Stimulated activated CD4-positive, alpha-beta T cell treated with anti-CD3 and anti-CD28 coated beads, Interleukin-1b, Interleukin-23, amount 100 ng/mL, for 24 hours (primary cell): ENCODE data around the gene MYBPHL.

ENCODE experiments used
- DNase-seq, 4 experiments: peaks; one replicate each; pipeline ENCODE4 v3.0.0-alpha.2; 2020; ENCODE audit warnings: low read depth in 4 of 4, low spot score in 1 of 4

MYBPHL gene, protein sequence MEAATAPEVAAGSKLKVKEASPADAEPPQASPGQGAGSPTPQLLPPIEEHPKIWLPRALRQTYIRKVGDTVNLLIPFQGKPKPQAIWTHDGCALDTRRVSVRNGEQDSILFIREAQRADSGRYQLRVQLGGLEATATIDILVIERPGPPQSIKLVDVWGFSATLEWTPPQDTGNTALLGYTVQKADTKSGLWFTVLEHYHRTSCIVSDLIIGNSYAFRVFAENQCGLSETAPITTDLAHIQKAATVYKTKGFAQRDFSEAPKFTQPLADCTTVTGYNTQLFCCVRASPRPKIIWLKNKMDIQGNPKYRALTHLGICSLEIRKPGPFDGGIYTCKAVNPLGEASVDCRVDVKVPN

DNA sequence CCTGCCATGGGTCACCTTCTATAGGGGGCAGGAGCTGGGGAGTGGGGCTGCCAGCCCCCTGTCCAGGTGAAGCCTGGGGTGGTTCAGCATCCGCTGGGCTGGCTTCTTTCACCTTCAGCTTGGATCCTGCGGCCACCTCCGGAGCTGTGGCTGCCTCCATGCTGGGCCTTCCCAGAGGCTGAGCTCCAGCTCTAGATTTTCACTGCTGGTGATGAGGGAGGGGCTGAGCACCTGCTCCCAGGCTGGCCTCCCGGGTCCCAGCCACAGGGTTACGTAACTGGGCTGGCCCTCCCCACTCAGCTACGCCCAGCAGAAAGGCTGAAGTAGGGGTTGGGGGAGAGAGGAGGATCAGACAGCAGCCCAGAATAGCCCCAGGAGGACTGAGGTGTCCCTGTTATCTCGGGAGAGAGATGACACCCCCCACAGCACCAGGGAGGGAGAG lies at the start of gene MYBPHL:
Gene MYBPHL, minus strand, starts transcription at position 180 of the 442 bp plus-strand sequence. Its CDS starts 20 bp downstream, at position 160.
- no peak for DNase-seq

DNA sequence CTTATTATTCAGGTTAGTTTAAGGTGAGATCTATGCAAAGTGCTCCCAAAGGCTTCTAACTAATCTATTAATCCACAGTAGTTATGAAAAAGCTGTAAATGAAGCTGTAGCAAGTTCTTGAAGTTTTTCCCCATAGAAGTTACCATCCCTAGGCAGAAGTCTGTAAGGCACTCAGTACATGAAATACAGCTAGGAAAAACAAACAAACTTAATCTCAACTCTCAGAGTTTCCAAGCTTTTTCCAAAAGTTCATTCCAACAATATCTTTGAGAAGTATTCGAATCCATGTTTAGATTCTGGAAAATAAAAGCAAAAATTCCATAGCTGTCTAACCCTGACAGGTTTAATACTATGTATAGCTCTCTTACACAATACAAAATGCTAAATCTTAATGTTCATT lies 49.7 kb upstream of the MYBPHL start:
- no peak for DNase-seq

DNA sequence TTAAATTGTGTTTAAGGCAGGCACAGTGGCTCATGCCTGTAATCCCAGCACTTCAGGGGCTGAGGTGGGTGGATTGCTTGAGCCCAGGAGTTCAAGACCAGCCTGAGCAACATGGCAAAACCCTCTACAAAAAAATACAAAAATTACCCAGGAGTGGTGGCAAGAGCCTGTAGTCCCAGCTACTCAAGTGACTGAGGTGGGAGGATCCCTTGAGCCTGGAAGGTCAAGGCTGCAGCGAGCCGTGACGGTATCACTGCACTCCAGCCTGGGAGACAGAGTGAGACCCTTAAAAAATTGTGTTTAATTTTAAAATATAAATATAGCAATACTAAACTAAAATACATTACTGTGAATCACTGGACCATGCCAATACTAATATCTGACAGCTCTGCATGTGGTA lies 48.1 kb upstream of the MYBPHL start:
- DNase-seq = no peak

DNA sequence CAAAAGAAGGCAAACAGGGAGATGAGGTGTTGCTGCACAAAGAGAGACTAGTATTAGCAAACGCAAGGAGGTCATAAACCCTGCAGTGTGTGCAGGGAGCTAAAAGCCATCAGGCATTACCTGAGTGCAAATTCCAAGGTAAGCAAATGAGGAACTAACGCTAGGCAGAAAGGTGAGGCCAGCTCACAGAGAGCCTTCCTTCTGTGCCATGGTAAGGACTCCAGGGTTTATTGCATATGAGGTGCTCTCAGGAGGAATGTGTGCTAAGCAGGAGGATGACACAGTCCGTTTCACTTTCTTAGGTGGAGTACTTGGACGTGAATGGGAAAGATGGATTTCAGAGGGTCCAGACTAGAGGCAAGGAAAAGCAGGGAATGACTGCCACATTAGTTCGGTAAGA lies 44.6 kb upstream of the MYBPHL start:
- no peak for DNase-seq

DNA sequence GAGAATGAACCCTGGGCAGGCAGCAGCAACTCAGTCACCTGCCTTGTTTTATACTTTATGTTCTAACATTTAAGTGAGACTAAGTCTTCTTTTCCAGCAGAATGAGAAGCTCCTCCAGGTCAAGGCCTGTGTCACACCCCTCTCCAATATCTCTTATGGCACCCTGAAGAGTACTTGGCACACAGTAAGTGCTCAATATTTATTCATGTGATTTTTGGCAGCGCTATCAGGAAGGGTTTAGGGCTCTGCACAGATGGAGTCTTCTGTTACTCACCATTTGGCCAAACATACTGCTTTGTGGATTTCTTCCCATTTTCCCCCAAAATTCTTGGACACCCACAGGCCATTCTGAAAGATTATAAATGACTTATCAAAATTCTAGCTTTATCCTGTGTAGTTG lies 43.8 kb upstream of the MYBPHL start:
- DNase-seq = no peak

DNA sequence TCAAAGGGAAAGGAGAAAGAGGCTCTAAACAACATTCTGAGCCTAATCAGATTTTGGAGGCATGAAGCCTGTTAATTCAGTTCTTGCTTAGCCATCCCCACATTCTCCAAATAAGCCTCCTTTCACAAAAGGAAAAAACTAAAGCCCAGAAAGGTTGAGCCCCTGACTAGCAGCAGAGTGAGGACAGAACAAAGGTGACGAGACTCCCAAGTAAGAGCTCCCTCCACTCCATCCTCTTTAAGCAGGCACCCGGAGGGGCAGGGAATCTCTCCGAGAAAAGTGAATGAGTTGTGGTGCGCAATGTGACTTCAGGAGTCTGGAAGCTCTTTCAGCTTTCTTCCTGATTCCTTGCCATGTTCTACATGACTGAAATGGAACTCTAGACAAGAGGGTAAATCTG lies 43.4 kb upstream of the MYBPHL start:
- no peak for DNase-seq

DNA sequence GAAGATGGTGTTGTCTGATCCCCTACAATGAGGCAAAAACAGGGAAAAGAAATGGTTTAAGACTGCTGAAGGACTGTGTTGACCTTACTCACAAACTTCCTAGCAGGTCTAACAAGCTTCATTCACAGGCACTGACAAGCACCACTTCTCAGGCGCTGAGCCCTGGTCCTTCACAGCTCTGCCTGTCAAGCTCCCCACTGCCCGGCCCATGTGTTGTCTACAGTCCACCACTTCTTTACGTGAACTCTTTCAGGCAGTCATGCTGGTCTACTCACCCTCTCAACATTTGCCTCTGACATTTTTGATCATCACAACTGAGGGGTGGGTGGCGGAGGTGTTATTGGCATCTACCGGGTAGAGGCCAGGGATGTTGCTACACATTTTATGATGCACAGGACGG lies 40.7 kb upstream of the MYBPHL start:
- DNase-seq = no peak

DNA sequence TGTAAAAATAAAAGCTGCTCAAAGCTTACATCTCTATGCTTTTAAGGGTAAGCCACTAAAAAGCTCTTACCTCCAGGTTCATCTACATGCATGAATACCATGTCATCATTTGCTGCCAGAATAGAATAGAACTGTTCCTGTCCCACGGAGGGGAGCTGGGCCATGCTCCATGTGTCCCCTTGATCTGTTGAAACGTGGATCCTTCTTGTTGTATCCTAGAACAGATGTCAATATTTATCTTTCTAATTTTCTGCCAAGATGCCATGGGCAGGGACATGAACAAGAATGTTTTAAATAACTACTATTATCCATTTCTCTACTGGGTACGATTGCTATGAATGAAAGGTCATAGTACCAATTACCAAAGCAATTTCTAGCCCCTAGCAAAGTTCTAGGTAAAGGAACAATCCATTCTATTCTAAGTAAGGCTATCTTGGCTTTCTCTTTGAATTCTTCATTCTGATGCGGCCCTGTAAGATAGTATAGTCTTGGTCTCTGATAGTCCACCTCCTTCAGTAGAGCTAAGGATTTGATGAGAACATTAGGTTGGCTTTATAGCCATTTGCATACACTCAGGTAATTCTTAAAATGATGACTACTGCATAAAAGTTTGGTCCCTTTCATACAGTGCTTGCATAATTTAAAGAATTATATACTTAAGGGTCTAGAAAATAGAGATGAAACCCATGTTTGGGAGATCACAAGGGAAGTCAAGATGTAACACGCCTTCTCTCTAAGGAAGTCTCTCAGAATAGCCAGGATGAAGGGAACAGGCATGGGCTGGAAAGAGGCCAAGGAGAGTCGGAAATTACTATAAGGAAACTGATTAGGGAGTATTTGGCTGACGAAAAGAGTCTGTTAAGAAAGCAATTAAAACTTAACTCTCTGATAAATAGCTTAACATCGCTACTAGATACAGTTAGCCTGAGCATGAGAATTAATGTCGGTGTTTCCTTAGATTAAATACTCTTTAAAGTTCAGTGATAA lies 35.4 kb upstream of the MYBPHL start:
- no peak for DNase-seq

DNA sequence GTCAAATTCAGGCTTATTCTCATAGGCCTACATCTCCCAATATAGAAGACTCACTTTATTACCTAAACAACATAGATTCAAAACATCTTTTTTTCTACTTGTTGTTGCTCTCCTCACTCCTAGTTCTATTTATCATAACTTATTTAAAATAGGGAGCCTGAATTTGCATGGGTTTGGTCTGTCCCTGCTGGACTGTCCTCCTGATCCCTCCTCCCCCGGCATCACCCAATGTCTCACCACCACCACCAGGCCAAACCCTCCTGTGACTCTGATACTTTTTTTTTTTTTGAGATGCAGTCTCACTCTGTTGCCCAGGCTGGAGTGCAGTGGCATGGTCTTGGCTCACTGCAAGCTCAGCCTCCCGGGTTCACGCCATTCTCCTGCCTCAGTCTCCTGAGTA lies 31.8 kb upstream of the MYBPHL start:
- DNase-seq = no peak

DNA sequence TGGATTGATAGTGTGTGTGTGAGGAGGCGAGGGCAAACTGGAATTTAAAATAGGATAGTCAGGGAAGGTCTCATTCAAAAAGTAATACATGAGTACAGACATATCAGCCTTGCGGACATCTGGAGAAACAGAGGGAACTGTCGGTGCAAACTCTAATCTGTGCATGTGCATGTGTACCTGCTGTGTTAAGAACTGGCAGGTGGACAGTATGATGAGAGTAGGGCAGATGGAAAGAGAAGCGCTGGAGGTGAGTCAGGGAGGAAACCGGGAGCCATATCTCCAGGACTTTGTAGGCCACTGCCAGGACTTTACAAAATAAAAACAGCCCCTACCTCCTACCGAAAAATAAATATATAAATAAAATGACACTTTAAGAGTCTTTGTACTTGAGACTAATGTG lies 31.3 kb upstream of the MYBPHL start:
- DNase-seq = no peak

DNA sequence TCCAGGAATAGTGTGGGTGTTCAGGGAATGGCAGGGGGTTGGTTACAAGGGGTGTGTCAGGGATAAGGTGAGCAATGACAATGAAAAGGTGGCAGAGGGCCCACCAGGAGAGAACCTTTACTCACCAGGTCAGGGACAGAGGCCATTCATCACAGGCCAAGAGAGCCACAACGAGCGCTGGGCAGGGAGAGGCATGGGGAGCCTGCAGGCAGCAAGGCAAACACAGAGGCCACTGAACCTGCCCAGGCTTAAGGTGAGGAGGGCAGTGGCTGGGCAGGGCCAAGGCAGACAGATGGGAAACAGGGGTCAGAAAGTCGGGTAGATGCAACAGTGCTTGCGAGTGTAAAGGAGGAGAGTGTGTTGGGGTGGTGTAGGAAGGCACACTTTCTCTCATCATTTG lies 28.3 kb upstream of the MYBPHL start:
- no peak for DNase-seq

DNA sequence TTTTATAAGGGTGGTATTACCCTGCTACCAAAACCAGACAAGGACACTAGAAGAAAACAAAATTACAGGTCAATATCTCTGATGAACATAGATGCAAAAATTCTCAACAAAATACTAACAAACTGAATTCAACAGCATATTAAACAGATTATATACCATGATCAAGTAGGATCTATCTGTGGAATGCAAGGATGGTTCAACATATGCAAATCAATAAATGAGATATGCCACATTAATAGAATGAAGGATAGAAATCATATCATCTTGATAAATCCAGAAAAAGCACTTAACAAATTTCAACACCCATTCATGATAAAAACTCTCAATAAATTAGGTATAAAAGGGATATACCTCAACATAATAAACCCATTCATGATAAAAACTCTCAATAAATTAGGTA lies 24.3 kb upstream of the MYBPHL start:
- no peak for DNase-seq

DNA sequence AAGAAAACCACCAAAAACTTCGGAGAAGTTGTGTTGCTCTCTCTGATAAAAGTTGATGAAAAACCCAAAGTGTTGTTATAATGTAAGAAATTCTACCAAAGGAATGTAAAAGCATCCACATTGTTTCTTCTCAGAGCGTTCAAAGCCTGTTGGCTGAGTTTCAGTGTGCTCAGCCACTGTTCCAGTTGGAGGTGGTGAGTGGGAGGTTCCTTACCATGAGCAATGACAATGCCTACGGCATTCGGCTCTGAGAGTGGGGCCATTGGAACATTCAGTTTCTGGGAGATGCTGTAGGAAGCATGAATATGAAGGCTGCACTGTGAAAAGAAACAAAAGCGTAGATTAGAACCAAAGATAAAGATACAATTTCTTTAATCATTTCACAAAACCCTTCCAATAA lies 20.5 kb upstream of the MYBPHL start:
- DNase-seq = no peak

DNA sequence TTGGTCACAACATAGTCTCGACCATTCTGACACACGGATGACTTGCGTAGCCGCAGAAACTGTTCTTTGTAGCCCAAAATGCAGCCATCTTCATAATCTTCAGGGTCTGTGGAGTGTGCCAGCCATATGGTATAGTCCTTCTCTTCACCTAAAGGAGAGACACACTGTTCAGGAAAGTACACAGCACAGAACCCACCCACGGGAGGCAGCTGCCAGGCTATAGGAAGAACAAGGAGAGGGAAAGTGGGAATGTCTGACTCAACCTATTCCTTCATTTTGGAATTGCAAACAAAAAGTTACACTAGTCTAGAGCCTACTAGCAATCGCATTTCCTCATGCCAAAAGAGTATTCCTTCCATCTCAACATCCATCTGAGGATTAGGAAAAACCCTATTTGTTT lies 16.2 kb upstream of the MYBPHL start:
- no peak for DNase-seq

DNA sequence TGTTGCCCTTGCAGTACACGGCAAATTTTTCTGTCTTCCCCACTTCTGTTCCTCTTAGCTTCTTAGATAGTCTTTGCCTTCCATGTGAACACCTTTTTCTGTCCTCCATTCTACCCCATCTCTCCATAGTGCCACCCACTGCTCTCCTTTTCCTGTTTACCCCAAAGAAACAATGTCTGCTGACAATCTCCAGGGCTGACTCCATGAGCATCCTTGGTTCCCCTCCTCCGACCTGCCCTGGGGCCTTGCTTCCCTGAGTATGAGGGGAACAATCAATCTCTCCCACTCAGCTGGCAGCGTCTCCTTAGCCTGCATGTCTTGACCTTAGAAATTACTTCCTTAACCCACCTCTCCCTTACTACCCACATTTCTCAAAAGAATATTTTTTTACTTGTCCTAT lies 12.3 kb upstream of the MYBPHL start:
- DNase-seq = no peak

DNA sequence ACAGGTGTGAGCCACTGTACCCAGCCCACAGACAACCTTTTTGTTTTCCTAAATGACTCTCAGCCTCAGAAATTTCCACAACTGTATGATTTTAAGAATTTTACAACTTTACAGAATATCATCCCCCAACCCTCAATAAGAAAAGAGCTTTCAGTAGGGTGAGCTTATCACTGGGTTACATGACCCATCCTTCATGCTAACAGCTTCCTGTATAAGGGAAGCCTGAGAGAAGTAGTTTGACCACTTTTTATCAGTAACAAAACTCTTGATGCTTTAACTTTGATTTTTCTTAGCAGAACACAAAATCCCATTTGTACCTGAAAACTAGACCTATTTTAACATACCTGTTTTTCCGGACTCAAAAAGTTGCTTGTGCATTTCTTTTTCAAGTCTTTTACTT lies 9.7 kb upstream of the MYBPHL start:
- no peak for DNase-seq

DNA sequence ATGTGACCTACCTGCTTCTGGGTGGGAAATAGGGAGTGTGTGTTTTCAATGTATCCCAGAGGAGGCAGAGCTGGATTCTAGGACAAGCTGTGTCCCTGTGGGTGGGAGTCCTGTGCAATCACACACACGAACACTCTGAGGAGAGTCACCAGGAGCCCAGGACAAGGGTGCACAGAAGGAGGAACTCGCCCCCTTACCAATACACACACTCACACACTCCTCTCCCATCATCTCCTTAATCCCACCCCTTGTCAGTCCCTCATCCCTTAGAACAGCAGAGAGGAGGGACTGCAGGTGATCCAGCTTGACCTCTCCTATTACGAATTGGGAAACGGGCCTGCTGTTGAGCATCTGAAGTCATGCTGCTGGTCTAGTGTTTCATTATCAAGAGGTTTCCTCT lies 8.5 kb upstream of the MYBPHL start:
- DNase-seq = no peak

DNA sequence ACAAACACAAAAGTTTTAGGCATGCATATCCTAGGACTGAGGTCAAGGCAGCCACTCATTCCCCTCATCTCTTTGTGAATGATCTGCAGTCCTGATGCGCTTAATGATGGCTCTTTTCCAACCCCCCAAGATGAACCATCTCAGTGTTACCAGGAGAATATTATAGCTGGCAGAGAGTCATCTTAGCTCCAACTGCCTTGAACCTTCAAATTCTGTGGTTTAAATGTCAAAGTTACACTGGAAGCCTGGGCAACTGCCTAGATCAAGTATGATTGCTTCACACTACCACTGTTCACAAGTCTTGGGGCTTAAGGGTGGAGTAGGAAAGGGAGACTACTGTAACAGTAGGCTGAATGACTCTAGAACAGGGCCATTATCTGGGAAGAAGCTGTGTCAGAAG lies 8.0 kb upstream of the MYBPHL start:
- DNase-seq = no peak

DNA sequence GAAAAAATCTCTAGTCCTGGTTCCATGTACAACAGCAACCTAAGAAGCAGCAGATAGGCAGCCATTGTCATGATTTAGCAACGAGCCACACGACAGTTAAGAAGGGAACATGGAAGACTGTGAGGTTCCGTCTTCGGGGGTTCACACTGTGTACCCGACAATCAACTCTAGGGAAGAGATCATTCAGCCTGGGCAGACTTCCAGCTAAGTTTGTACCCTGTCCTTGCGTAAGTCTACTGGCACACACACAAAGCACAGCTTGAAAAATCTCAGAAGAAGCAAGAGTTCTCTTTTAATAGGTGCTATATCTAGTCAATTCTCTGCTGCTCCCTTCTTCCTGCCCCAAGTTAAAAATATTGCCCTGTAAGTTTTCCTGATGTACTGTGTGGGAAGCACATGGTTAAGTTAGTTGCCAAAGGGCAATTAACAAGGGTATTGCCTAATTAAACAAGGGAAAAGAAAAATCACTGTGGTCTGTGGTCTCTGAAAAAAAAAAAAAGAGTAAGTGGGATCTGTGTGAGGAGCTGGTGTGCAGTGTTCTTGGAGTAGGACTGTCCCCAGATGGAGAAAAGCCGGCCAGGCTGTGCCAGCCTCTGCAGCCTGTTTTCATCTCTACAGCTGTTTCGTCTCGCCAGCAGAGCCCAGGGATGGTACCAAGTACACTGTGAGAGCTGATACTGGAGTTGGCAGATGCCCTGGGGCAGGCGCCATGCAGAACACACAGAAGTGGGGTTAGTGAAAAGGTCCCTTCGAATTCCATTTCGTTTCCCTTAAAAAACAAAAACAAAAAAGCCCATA lies 6.4 kb upstream of the MYBPHL start:
- DNase-seq = no peak

DNA sequence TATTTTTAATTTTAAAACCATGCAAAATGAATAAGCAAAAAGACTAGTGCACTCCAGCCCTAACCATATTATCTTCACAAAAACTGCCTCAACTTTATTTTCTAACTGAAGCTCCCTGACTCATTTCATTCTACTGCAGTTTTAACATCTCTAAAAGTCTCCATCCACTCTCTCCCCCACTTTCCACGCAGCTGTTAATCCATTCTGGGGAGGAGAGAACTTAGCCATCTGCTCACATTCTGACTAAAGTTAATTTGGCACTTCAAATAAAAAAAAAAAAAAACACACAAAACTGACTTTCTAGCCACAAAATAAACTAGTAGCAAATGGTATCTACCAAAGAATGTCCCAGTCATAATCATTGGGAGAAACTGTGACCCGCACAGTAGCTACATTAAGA lies 5.4 kb upstream of the MYBPHL start:
- no peak for DNase-seq

DNA sequence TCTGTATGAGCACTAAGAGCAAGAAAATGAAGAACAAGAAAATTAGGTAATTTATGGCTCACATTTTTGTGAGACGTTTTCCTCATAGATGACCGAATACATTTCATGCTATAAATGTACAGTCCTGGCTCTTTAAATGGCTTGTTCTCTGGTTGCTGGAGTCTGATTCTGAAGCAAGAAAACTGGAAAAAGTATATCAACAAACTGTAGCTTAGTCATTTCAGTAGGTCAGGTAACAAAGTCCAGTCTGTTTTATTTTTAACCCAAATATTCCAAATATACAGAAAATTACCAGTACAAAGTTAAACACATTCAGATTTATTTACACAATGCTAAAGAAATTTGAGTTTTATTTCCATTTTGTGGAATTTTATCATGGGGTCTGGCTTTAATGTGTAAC lies 2.5 kb upstream of the MYBPHL start:
- DNase-seq = no peak
